Fibroblast of lung (primary cell): ENCODE data around the gene ADAMTS19. TPM values are rescaled to one million over a fixed set of nuclear protein-coding genes. Genes with fewer than 3 reads are reported as not detected.
A peak's percentile ranks its signal among the peaks of the same experiment; 100 is the strongest.

Experiments used
- DNase-seq, 2 donors: peaks; one replicate each; pipeline versions ENCODE4 v3.0.0 to v3.0.0-alpha.2; 2010; ENCODE audit warnings: low read depth in 2 of 2
- H2AFZ ChIP-seq: 2 replicates; pipeline ENCODE4 v1.5.1; 2012; ENCODE audit warnings: low read length, control low read depth, inconsistent platforms
- H3K27ac ChIP-seq: 2 replicates; pipeline ENCODE4 v1.5.1; 2011; ENCODE audit warnings: low read length, control low read depth; ENCODE audit not compliant: insufficient read depth
- H3K27me3 ChIP-seq: 2 replicates; pipeline ENCODE4 v1.5.1; 2011; ENCODE audit warnings: mild to moderate bottlenecking, low read length; ENCODE audit not compliant: control insufficient read depth, insufficient read depth
- H3K36me3 ChIP-seq: 2 replicates; pipeline ENCODE4 v1.5.1; 2011; ENCODE audit warnings: low read length; ENCODE audit not compliant: control insufficient read depth, insufficient read depth
- H3K4me1 ChIP-seq: 2 replicates; pipeline ENCODE4 v1.5.1; 2011; ENCODE audit warnings: low read length; ENCODE audit not compliant: control insufficient read depth, insufficient read depth; ENCODE audit errors: extremely low read depth
- H3K4me2 ChIP-seq: 2 replicates; pipeline ENCODE4 v1.5.1; 2011; ENCODE audit warnings: low read length, control low read depth; ENCODE audit not compliant: insufficient read depth; ENCODE audit errors: extremely low read depth
- H3K4me3 ChIP-seq, 4 experiments: fragments of 200-600 bp in 1 of 4; sonication (generic) in 1 of 4; replicated peaks in 1 of 4; 2 replicates each; pipeline ENCODE4 v1.5.1; 2011 to 2016; ENCODE audit warnings: low read length in 4 of 4, low read depth in 3 of 4, mild to moderate bottlenecking in 3 of 4, control low read depth in 2 of 4, inconsistent platforms in 1 of 4, mixed read lengths in 1 of 4; ENCODE audit not compliant: insufficient read depth in 1 of 4; ENCODE audit errors: control extremely low read depth in 1 of 4
- H3K79me2 ChIP-seq: 2 replicates; pipeline ENCODE4 v1.5.1; 2012; ENCODE audit warnings: mild to moderate bottlenecking, low read length, inconsistent platforms; ENCODE audit not compliant: control insufficient read depth, insufficient read depth
- H3K9ac ChIP-seq: 2 replicates; pipeline ENCODE4 v1.5.1; 2011; ENCODE audit warnings: mild to moderate bottlenecking, low read length, control low read depth; ENCODE audit not compliant: insufficient read depth
- H3K9me3 ChIP-seq: 2 replicates; pipeline ENCODE4 v1.5.1; 2012; ENCODE audit warnings: low read depth, low read length; ENCODE audit not compliant: control insufficient read depth, insufficient read depth
- H4K20me1 ChIP-seq: 2 replicates; pipeline ENCODE4 v1.5.1; 2011; ENCODE audit warnings: low read length; ENCODE audit not compliant: control insufficient read depth, insufficient read depth; ENCODE audit errors: extremely low read depth
- EZH2 ChIP-seq: IDR thresholded peaks from 2 replicates; pipeline ENCODE4 v1.5.1; 2012; ENCODE audit warnings: low read length, control low read depth, mild to moderate bottlenecking; ENCODE audit errors: missing control alignments
- polyA plus RNA-seq, 2 donors: library from polyadenylated mRNA; depleted of rRNA in 1 of 2; stranded (reverse) in 1 of 2; unstranded in 1 of 2; fragments of >200 nt; gene quantifications; 2 replicates each; pipeline ENCODE4 v1.2.1, GENCODE V29; 2011 to 2012; ENCODE audit warnings: missing spikeins in 1 of 2
- total RNA-seq: library from RNA; depleted of rRNA; stranded (reverse); fragments of >200 nt; gene quantifications from 2 replicates; pipeline ENCODE4 v1.2.1, GENCODE V29; 2014
- TF ChIP-seq, protein P1 (sequence below), 2 donors: IDR thresholded peaks in 1 of 2; conservative IDR thresholded peaks in 1 of 2; 1 replicate in 1 of 2; 2 replicates in 1 of 2; pipeline ENCODE4 v1.5.1; 2011 to 2012; ENCODE audit warnings: low read length in 2 of 2, control low read depth in 1 of 2, inconsistent platforms in 1 of 2, low read depth in 1 of 2, mild to moderate bottlenecking in 1 of 2

ADAMTS19 gene
- total and polyA plus RNA-seq, 2 donors (not counting 1 experiment from before 2014, with no cell fraction given): 0.09 to 0.33 TPM

DNA sequence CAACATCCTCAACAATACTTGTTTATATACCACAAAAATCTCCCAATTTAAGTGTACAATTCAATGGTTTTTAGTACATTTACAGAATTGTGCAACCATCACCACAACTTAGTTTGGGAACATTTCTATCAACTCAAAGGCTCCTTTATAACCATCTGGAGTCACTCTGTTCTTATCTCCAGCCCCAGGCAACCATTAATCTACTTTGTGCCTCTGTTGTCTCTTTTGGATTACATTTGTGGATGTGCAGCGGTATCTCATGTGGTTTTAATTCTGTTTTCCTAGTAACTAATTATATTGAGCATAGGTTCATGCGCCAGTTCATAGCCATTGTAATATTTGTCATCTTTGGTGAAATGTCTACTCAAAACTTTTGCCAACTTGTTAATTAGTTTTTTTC, 14.4 kb downstream of the ADAMTS19 start:
- Histone ChIP-seq H3K4me1 (no peaks in the 10 kb centered on the region), H4K20me1 (no peaks in the 10 kb centered on the region), H3K27me3 (no peaks in the 10 kb centered on the region), H3K4me2 (no peak overlapping the region), H3K79me2 (no peaks in the 10 kb centered on the region), H2AFZ (no peak overlapping the region), H3K4me3 (no peak overlapping the region), H3K9ac (no peak overlapping the region), H3K36me3 (no peaks in the 10 kb centered on the region), H3K9me3 (no peaks in the 10 kb centered on the region), H3K27ac (no peak overlapping the region)
- DNase-seq: peak in 1 of 2 donors; percentile 13
- TF ChIP-seq EZH2: no peak

DNA sequence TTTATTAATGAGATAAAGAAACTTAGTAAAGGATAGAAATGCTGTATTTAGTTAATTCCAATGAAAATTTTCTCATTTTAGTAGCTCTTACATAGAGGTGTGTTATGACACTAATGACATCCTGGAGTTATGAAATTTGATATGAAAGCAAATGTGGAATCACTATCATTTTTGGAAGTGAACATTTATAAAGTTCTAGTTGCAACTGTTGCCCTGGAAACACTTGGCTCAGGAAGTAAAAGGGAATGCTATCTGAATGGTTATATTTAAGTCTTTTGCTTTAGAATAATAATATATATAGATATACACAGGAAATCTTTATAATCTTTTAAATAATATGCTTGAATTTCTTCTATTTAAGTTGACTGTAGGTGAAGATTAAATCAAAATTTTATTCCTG, 16.7 kb downstream of the ADAMTS19 start:
- H3K9me3 ChIP-seq: no peaks in the 10 kb centered on the region
- H2AFZ ChIP-seq: no peak overlapping the region
- no peak for TF ChIP-seq EZH2
- TF ChIP-seq, protein P1, sequence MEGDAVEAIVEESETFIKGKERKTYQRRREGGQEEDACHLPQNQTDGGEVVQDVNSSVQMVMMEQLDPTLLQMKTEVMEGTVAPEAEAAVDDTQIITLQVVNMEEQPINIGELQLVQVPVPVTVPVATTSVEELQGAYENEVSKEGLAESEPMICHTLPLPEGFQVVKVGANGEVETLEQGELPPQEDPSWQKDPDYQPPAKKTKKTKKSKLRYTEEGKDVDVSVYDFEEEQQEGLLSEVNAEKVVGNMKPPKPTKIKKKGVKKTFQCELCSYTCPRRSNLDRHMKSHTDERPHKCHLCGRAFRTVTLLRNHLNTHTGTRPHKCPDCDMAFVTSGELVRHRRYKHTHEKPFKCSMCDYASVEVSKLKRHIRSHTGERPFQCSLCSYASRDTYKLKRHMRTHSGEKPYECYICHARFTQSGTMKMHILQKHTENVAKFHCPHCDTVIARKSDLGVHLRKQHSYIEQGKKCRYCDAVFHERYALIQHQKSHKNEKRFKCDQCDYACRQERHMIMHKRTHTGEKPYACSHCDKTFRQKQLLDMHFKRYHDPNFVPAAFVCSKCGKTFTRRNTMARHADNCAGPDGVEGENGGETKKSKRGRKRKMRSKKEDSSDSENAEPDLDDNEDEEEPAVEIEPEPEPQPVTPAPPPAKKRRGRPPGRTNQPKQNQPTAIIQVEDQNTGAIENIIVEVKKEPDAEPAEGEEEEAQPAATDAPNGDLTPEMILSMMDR (conservative IDR thresholded peaks at IDR 0.05 in 1 of 2, IDR thresholded peaks at IDR 0.05 in 1 of 2; ENCODE audit: low read depth in 1 of 2, low read length in 2 of 2): no peak
- H4K20me1 ChIP-seq: no peaks in the 10 kb centered on the region
- DNase-seq: no peak
- no peak overlapping the region for H3K27ac ChIP-seq
- no peaks in the 10 kb centered on the region for H3K36me3 ChIP-seq
- H3K79me2 ChIP-seq: no peaks in the 10 kb centered on the region
- H3K9ac ChIP-seq: no peak overlapping the region
- no peaks in the 10 kb centered on the region for H3K4me1 ChIP-seq
- no peak overlapping the region for H3K4me2 ChIP-seq
- H3K4me3 ChIP-seq: no peak overlapping the region
- no peaks in the 10 kb centered on the region for H3K27me3 ChIP-seq

DNA sequence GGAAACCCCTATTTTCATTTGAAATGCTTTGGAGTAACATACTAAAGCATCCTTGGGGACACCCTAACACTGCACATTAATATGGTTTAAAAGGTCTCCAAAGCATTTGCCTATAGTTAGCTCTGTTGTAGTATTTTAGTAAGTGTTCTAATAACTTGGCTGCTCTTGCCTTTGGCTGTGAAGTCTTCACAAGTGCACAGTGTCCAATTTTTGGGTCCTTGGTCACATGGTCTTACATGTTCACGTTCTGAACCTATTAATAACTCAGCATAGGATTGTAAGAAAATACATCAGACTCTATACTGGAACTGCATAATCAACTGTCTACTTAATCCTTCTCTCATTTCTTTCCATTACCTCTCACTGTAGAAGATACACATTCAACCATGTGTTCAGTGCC, 17.4 kb downstream of the ADAMTS19 start:
- H3K9me3 ChIP-seq: no peaks in the 10 kb centered on the region
- TF ChIP-seq, protein P1 (conservative IDR thresholded peaks at IDR 0.05 in 1 of 2, IDR thresholded peaks at IDR 0.05 in 1 of 2; ENCODE audit: low read depth in 1 of 2, low read length in 2 of 2): no peak
- no peak for TF ChIP-seq EZH2
- H3K4me3 ChIP-seq: no peak overlapping the region
- no peaks in the 10 kb centered on the region for H3K27me3 ChIP-seq
- DNase-seq: no peak
- H3K27ac ChIP-seq: no peak overlapping the region
- no peaks in the 10 kb centered on the region for H4K20me1 ChIP-seq
- H3K79me2 ChIP-seq: no peaks in the 10 kb centered on the region
- no peak overlapping the region for H3K9ac ChIP-seq
- H3K4me1 ChIP-seq: no peaks in the 10 kb centered on the region
- no peak overlapping the region for H2AFZ ChIP-seq
- H3K36me3 ChIP-seq: no peaks in the 10 kb centered on the region
- no peak overlapping the region for H3K4me2 ChIP-seq
